GM19351 (cell line): Measurements from ENCODE around the gene C5orf15.

Experiments used
- ATAC-seq: cut with Tn5 transposase; IDR thresholded peaks from one replicate; pipeline ENCODE4 v1.9.1; 2021; ENCODE audit warnings: mild to moderate bottlenecking, moderate library complexity; ENCODE audit not compliant: unreplicated experiment

The C5orf15 gene

GRCh38 chr5:133968204-133968980, at the start of gene C5orf15:
C5orf15 (minus strand) TSS chr5:133968625; CDS start chr5:133968584, 41 bp downstream.
- peak; percentile 96 for ATAC-seq

GRCh38 chr5:134008266-134008749, 39.9 kb upstream of the C5orf15 start:
- ATAC-seq: no peak

- ATAC-seq: no peak
These were observed 39.3 kb upstream of the C5orf15 start for GRCh38 chr5:134007581-134008265.

- ATAC-seq: no peak
These were observed 37.7 kb upstream of the C5orf15 start for GRCh38 chr5:134006115-134006514.

DNA sequence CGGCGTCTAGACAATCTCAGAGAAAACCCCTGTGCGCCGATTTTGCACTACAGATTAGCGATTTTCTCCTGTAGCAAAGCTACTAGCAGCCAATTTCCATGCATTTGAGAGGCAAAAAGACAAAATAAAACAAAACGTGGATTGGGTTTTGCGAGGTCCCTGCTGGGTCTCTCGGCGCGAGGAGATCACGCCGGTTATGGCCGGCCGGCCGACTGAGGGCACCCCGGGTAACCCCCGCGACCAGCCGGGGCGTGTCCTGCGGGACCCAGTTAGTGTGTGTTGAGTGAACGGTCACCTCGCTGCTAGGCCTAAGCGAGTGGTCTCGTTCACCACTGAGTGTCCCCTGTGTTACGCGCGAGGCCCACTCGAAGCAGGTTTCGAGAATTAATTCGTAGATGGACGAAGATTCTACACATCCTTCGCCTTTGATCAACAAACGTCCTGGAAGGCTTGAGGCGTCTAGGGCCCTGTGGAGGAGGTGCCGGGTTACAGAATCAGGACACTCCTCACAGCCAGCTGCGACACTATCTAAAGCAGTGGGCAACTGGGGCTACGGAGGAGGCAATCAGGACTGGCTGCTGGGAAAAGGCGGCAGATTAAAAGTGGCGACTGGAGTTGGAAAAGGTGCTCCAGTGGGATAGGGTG, 37.1 kb upstream of the C5orf15 start:
- ATAC-seq: no peak

DNA sequence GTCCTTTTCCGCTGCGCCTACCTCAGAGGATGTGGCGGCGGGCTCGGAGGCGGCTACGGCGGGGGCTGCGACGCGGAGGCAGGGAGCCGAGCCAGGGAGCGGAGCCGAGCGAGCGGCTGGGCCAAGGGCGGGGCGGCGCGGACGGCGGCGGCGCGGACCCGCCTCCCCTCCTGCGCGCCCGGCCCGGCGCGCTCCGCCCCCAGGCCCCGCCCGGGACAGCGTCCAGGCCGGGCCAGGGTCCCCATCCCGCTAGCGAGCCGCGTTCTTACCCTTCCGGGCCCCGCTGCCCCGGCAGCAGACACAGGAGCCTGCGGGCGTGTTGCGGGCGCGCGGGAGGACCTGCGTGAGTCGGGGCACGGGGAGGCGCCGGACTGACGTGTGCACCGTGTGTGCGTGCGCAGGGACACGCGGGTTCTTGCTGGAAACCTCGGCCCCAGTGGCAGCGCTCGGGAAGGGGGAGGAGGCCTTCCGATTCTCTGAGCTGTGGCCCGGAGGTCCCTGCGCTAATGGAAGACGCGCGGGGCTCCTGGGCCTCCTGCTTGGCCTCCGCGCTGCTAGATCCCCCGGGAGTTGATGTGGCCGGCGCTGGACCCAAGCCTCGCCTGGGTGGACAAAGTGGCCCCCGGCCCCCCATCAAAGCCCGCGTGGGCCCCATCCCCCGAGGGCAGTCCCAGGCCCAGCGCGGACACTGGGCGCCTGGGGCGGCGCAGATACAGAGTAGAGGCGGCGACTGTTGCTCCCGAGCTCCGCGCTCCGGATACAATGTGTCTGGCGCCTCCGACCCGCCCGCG, 36.4 kb upstream of the C5orf15 start, which contains the start of gene VDAC1:
TSS of gene VDAC1 (minus strand) at position 350 of the 791 bp plus-strand sequence. CDS start 11,963 bp downstream, outside the sequence.
- peak; percentile 73 for ATAC-seq

GRCh38 chr5:134003817-134004625, 35.6 kb upstream of the C5orf15 start:
- peak; percentile 27 for ATAC-seq

GRCh38 chr5:134003064-134003816, 34.8 kb upstream of the C5orf15 start:
- ATAC-seq: no peak

DNA sequence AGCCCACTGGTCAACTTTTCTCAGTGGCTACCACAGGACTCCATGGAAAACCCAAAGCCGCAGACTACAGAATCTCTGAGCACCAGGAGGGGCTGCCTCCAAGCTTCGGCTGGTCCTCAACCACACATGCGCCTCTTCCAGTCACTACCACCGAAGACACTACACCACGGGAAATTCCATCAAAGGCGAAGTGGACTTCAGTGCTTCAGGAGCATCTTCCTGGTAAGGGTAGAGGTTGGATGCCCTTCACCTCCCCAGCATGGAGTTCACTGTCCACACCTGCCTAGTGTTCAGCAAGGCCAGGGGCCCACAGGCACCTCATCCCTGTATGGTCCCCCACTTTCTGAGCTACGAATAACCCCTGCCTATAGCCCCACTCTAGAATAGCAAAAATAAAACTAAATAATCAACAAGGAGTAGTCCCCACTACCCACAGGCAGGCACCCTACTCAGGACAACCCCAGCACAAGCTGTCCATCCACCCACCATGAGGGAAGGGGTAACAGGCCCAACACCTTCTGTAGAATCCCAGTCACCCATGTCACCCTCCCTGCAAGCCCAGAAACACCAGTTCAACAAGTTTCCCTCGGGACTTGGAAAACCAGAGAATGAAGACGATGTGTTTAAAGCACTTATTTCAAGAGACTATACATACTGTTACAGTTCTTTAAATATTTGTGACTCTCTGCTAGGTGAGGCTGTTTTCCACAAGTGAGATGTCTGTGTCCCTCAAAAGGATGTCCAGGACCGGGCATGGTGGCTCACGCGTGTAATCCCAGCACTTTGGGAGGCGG, 33.7 kb upstream of the C5orf15 start:
- no peak for ATAC-seq

DNA sequence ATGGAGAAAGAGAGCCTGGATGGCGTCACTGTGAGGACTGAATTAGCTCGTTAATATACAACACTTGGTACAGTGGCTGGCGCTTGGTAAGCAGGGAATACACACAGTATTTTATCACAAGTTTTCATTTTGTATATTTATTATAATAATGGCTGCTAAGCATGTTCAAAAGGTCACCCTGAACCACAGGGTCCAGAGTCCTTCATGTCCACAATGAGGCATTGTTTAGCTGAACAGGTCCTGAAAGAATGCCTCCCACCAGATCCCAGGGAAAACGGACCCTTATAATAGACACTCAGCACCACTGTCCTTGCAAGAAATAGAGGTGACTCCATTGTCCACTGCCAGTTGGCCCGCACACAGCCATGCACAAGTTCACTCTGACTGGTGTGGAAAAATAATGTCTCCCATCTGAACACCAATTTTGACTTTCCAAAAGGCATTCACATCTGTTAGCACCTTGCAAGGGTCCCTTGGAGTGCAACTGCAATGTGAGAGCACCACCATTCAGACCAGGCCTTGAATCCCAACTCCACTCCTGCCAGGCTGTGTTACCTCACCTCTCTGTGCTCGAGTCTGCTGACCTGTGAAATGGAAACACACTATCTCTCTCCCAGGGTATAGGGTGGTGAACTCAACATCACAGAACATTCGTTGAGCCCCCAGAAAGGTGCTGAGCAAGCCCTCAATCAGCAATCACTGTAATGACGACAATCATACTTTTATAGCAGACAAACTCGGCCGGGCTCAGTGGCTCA, 32.5 kb upstream of the C5orf15 start:
- ATAC-seq: no peak

GRCh38 chr5:134000091-134000511, 31.7 kb upstream of the C5orf15 start:
- ATAC-seq: no peak

GRCh38 chr5:133998807-133999206, 30.4 kb upstream of the C5orf15 start:
- no peak for ATAC-seq

- no peak for ATAC-seq
These were observed 29.6 kb upstream of the C5orf15 start for GRCh38 chr5:133998042-133998441.

GRCh38 chr5:133996683-133997252, 28.3 kb upstream of the C5orf15 start:
- ATAC-seq: no peak

- ATAC-seq: no peak
These were observed 27.6 kb upstream of the C5orf15 start for GRCh38 chr5:133995883-133996563.

- no peak for ATAC-seq
These were observed 26.9 kb upstream of the C5orf15 start for GRCh38 chr5:133995341-133995740.

DNA sequence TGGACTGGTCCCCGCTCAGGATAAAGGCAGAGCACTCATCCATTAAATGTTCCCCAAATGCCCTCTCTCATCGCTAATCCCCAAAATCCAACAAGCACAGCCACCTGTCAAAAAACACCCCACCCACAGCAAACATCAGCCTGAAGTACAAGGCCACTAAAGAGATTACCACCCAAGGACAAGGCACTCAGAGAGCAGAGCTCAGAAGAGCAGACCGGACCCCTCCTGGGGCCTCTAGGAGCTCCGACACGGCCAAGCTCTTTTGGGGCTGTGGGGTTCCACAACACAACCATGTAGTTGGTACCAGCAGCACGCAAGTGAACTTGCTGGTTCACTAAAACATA, 26.5 kb upstream of the C5orf15 start:
- ATAC-seq: no peak
